Measurements from ENCODE around the gene MOV10L1. TPM values are rescaled to one million over a fixed set of nuclear protein-coding genes. Genes with fewer than 3 reads are reported as not detected.

MOV10L1 gene
- total and polyA plus RNA-seq, 12 donors, result 0.16 to 0.42 (median 0.26) TPM; not detected in 8

- no peak overlapping the region for H3K27ac ChIP-seq
- WGBS, 2 donors, result 96 to 97% methylated on average over 12 of the region's 12 CpGs
- DNase-seq (no peak), ATAC-seq (no peak)
- no peaks in the 10 kb centered on the region for H3K36me3 ChIP-seq
- peaks cover 0 to 7% (median 0%) of the 10 kb centered on the region in 11 donors for H3K9me3 ChIP-seq
- H3K4me1 ChIP-seq, result peaks cover 0 to 7% (median 0%) of the 10 kb centered on the region in 9 donors
- no peak overlapping the region for H3K4me3 ChIP-seq
- intact Hi-C loops (cut with DNase I), result no loop called here
- TF ChIP-seq CTCF (IDR thresholded peaks at IDR 0.05), result no peak
- peaks cover 3 to 69% (median 40%) of the 10 kb centered on the region in 7 donors for H3K27me3 ChIP-seq
Measured at GRCh38 chr22:50088096-50088495, 1.7 kb upstream of the MOV10L1 start.

GRCh38 chr22:50089231-50089630 is 575 bp upstream of the MOV10L1 start:
- Histone ChIP-seq H3K9me3 (peaks cover 0 to 7% (median 0%) of the 10 kb centered on the region in 11 donors), H3K27ac (no peak overlapping the region), H3K27me3 (peaks cover 3 to 58% (median 37%) of the 10 kb centered on the region in 7 donors), H3K36me3 (no peaks in the 10 kb centered on the region), H3K4me3 (no peak overlapping the region), H3K4me1 (peaks cover 0 to 7% (median 0%) of the 10 kb centered on the region in 9 donors)
- intact Hi-C loops (cut with DNase I), result no loop called here
- WGBS, 2 donors, result 81 to 82% methylated on average over 11 of the region's 11 CpGs
- TF ChIP-seq CTCF (IDR thresholded peaks at IDR 0.05), result no peak
- ATAC-seq (no peak), DNase-seq (no peak)

GRCh38 chr22:50090412-50090714 is 557 bp downstream of the MOV10L1 start:
- ATAC-seq, result no peak
- Histone ChIP-seq H3K4me3 (no peak overlapping the region), H3K36me3 (no peaks in the 10 kb centered on the region), H3K27ac (no peak overlapping the region), H3K27me3 (peaks cover 3 to 58% (median 41%) of the 10 kb centered on the region in 7 donors), H3K4me1 (no peaks in the 10 kb centered on the region), H3K9me3 (peaks cover 0 to 7% (median 0%) of the 10 kb centered on the region in 11 donors)
- DNase-seq, result no peak
- WGBS, 2 donors, result 91 to 93% methylated on average over 22 of the region's 22 CpGs
- TF ChIP-seq CTCF (IDR thresholded peaks at IDR 0.05), result no peak
- intact Hi-C loops (cut with DNase I), result no loop called here

- Histone ChIP-seq H3K4me3 (no peak overlapping the region), H3K27ac (no peak overlapping the region), H3K9me3 (peaks cover 0 to 7% (median 0%) of the 10 kb centered on the region in 11 donors), H3K36me3 (no peaks in the 10 kb centered on the region), H3K4me1 (no peaks in the 10 kb centered on the region), H3K27me3 (peaks cover 0 to 66% (median 50%) of the 10 kb centered on the region in 7 donors)
- intact Hi-C loops (cut with DNase I), result no loop called here
- DNase-seq (no peak), ATAC-seq (no peak)
- 80 to 85% methylated on average over 29 of the region's 29 CpGs for WGBS, 2 donors
- TF ChIP-seq CTCF (IDR thresholded peaks at IDR 0.05), result no peak
Measured at GRCh38 chr22:50091092-50091768, 1.4 kb downstream of the MOV10L1 start.

All from heart right ventricle (tissue), 16 donors.